GM18867 (cell line): ENCODE measurements around the gene NR1H2.
"Not testable (repeated sequence)": the region's sequence is repeated elsewhere in the genome, so short reads cannot be mapped to it uniquely, and the experiment has no call there.

Experiments
- ATAC-seq: cut with Tn5 transposase; IDR thresholded peaks from one replicate; pipeline ENCODE4 v1.9.1; 2021; ENCODE audit warnings: mild to moderate bottlenecking, moderate library complexity; ENCODE audit not compliant: unreplicated experiment

The NR1H2 gene

DNA sequence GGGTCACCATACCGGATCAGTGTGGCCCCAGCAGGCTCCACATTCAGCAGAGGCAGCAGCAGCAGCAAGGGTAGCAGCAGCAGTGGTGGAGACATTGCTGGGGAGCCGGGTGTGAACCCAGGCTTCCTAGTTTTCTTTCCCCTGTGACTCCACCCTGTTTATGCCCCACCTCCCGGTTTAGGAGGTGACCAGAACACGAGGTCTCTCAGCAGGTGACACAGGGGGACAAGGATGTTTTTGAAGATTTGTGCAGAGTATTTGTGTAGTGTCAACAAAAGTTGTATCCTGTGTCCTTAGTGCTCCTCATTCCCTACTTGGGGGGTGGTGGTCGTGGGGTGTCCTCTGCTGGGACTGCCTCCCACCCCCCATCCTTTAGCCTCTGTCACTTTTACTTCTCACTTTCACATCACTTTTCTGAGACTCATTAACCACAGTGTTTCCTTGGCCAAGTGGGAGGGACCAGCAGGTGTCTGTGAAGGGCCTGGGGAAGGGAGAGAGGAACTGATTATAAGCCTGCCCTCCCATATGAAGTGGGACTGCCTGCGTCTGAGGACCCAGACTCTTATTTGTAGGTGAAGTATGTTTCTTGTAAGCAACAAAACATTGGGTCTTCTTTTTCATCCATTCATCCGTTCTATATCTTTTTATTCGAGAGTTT is 31.5 kb upstream of the NR1H2 start:
- peak; percentile 46 for ATAC-seq

DNA sequence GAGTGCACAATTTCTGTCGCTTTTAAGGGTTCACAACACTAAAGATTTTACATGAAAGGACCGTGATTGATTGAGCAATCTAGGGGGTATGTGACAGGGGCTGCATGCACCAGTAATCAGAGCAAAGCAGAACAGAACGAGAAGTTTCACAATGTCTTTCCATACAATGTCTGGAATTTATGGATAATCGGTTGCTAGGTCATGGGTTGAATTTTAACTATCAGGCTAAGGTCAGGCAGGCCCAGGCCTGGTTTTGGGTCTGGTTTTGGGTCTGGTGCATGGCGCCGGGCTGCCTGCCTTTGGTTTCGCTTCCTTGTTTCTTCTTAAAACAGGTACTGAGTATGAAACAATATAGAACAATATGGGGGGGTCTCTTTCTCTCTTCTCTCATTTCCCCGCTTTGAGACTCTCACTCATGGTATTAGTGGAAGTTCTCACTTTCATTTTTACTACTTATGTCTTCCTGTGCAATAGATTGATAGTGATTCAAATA is 29.1 kb upstream of the NR1H2 start:
- ATAC-seq = peak; percentile 47

DNA sequence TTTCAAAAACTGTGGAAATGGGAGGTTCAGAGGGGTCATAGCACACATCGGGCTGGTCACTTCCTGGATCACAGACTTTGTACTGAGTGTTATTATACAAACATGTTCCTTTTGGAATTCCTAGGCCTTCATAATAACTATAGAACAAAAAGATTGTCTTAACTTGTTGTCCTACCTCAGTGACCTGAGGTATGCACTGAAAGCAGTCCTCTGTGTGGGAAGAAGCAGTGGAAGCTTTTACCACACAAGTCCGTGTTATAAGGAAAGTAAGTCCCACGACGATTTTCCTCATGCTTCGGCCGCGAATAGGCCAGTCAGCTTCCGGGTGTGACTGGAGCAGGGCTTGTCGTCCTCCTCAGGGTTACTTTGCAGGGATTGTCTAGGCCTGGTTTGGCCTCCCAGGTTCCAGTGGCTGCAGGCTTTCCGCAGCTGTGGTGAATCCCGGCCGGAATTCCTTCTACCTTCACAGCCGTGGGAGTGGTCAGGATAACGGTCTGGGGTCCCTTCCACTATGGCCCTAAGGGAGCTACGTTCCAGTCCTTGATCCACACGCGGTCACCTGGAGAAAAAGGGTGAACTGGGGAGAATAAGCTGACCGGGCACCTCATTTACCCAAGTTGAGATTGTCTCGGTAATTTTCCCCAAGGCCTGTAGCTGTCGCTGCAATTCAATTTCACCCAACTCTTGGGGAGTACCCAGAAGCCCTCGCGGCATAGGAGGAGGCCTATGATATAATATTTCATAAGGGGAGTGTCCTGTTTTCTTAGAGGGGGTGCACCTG is 26.8 kb upstream of the NR1H2 start:
- no peak for ATAC-seq

DNA sequence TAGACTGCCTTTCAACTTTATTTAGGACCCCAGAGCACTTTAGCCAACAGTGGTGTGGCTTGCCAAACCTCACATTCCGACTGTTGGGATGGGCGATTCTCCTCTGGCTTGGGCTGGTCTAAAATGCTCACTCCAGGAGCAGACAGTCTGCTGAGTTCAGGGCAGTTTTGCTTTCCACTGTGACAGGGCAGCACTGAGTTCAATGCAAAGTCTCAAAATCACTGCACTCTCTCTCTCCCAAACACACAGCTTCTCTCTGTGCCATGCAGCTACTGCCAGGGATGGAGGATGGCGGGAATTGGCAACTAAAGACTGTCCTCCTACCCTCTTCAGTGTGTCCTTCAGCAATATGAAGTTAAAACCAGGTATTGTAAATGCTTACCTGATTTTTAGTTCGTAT is 24.0 kb upstream of the NR1H2 start:
- no peak for ATAC-seq

DNA sequence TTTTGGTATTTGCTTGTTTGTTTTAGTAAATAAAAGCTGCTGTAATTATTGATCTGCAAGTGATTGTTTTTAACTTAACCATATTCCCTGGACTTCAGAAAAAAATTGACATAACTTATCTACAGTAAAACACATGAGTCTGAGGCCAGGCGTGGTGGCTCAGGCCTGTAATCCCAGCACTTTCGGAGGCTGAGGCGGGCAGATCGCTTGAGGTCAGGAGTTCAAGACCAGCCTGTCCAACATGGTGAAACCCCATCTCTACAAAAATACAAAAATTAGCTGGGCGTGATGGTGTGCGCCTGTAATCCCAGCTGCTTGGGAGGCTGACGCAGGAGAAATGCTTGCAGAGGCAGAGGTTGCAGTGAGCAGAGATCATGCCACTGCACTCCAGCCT is 22.8 kb upstream of the NR1H2 start:
- not testable (repeated sequence) for ATAC-seq

DNA sequence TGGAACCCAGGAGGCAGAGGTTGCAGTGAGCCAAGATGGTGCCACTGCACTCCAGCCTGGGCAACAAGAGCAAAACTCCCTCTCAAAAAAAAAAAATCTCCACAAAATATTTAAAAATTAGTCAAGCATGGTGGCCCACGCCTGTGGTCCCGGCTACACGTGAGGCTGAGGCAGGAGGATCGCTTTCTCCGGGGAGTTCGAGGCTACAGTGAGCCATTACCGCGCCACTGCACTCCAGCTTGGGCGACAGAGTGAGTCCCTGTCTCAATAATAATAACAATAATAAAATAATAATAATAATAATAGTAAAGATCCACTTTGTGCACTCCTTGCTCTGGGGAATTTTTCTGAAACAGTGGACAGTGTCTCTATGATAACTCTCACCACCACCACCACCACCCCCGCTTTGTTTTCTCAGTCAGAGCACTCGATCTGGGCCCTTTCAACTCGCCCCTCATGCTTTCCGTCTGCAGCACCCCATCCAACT is 19.5 kb upstream of the NR1H2 start:
- no peak for ATAC-seq

DNA sequence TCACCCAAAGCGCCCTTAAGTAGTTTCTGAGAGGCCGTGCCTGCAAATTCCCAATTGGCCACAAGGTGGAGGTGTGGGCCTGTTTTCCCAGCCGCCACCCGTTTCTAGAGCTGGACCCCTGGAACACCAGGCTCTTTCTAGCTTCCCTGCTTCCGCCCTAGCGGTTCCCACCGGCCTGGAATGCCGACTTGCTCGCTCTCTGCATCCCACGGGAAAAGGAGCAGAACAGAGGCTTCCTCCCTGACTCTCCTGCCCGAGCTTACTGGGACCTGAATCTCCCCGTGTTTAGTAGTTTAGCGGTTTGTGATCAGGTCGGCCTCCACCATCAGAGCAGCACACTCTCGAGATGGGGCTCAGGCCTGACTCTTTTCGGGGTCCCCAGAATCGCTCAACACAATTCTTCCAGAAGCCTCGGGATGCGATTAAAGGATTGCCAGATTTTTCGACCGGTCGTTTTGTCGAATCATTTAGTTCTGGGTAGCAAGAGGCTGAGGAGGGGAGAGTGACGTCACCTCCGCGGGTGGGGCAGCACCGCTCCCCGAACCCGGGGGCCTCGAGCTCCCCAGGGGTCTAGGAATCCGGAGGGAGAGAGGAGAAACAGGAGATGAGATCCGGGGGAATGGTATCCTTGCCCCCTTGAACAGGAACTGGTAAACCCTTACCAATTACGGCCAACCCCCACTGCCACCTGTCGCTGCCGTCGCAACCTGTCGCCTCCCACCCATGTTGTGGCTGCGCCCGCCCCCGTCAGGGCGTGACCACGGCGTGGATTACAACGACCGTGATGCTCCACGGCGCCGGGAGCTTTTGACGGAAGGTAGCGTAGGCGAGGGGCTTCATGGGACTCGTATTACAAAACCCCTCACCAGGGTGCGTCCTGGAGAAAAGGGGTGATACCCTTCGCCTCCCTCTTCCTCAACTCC is 18.8 kb upstream of the NR1H2 start:
- peak; percentile 52 for ATAC-seq

DNA sequence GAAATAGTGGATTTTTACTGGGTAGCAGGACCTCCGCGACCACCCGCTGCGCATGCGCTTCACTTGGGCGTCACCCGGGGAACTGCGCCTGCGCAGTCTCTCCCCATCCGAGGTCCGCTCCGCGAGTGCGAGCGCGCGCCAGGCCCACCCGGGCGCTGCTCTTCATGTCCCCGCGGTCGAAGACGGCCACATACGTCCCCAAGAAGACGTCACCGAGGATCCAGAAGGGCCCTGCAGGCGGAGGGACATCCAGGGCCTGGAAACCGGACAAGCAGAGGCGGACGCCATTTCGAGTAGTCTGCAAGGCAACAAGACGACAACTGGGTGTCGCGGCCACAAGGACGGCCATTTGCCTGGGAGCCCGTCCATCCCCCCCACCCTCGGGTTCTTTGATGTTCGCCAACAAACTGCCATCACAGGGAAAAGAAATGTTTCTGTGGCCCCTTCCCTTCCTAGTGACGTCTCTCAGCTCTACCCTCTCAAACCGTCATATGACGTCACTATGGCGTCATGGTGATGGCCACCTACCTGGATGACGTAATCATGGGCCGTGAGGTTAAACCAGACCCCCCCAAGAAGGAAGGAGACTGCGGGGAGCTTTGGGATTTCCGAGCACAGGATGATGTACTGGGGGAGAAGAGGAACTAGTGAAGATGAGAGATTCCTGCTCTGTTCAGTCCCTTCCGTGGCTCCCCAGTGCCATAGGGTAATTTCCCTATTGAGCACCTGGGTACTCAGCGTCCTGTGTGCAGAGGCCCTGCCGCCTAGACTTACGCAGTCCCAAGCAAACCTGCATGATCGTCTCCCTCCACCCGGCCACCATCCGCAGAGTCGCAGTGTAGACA is 17.6 kb upstream of the NR1H2 start:
- ATAC-seq = no peak

DNA sequence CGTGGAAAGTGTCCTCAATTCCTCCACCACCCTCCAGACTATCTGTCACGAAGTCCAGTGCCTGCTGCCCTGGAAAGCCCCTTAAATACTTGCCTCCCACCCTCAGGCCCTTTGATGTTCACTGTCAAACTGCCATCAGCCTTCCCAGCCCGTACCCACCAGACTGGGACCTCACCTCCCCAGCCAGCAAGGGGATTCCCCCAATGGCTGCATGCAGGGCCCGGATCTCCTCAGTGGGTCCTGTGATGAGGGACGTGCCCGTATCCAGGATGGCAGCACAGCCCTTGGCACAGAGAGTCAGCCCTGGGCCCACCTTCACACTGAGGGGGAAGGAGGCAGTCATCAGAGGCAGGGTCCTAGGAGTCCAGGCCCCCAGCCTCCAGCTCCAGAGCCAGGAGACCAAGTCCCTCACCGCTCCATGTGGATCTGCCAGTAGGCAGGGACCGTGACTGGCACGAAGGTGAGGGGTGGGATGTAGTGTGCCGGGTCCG is 16.9 kb upstream of the NR1H2 start:
- no peak for ATAC-seq

DNA sequence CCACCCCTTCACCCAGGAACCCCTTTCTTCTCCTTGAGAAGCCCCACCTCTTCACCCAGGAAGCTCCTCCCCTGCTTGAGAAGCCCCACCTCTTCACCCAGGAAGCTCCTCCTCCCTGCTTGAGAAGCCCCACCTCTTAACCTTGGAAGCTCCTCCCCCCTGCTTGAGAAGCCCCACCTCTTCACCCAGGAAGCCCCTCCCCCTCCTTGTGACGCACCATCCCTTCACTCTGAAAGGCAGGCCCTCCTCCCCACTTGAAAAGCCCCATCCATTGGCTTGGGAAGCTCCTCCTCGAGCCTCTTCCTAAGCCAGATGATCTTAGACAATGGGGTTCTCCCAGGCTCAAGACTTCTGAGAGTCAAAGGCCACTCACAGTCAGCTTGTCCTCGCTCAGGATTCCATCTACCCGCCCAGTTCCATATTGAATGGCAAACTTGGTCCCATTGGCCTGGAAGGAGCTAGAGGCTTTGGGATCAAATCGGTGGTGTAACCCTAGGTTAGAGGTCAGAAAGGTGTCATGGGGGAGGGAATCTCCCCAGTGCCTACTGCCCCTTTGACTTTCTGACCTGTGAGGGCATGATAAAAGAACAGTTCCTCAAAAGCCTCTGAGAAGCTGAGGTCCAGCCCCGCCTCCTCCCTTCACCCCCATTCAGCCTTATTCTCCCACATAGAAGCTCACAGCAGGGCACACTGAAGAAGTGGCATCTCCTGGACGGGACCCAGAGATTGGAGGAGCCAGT is 14.8 kb upstream of the NR1H2 start:
- ATAC-seq = no peak

DNA sequence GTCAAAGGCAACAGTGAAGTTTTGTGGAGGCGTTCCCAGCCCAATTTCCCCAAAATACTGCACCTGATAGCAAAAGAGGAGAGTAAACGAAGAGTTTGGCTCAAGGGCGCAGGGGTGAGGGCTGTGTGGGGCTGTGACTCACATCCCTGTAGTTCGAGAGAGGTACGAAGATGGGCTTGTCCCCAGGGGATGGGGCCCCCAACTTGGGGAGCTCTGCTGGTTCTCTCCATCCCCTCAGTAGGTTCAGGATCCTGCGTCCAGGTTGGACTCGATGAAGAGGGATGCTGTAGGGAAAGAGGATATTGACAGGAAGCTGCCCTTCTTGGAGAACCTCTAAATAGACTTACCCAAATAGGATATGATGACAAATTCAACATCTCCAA is 14.2 kb upstream of the NR1H2 start:
- no peak for ATAC-seq

DNA sequence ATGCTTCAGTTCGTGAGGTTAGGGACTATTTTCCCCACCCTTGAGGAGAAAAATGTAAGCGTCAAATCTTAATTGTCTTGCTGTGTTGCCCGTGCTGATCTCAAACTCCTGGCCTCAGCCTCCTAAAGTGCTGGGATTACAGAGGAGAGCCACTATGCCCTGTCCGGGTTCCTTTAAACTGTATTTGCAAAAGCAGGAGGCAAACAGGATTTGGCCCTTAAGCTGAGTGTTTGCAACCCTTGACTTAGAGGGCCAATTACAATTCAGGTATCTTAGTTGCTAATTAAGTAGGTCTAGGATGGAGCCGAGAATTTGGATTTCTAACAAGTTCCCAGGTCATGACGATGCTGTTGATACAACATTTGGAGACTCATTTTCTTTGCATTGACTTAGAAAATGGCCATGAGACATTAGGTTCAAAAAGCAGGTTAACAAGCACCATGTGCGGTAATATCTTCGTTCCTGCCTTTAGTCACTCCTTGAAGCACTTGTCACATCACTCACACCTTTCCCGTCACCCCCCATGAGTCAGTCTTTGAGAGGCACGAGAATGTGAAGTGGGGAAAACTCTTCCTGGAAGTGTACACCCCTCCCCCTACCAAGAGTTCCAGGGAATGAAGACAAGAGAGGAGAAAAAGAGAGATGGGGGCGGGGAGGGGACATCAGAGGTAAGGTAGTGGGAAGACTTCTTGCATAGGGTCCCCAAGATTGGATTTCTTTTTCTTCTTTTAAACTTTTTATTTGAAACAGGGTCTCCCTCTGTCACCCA is 13.4 kb upstream of the NR1H2 start:
- ATAC-seq = no peak

DNA sequence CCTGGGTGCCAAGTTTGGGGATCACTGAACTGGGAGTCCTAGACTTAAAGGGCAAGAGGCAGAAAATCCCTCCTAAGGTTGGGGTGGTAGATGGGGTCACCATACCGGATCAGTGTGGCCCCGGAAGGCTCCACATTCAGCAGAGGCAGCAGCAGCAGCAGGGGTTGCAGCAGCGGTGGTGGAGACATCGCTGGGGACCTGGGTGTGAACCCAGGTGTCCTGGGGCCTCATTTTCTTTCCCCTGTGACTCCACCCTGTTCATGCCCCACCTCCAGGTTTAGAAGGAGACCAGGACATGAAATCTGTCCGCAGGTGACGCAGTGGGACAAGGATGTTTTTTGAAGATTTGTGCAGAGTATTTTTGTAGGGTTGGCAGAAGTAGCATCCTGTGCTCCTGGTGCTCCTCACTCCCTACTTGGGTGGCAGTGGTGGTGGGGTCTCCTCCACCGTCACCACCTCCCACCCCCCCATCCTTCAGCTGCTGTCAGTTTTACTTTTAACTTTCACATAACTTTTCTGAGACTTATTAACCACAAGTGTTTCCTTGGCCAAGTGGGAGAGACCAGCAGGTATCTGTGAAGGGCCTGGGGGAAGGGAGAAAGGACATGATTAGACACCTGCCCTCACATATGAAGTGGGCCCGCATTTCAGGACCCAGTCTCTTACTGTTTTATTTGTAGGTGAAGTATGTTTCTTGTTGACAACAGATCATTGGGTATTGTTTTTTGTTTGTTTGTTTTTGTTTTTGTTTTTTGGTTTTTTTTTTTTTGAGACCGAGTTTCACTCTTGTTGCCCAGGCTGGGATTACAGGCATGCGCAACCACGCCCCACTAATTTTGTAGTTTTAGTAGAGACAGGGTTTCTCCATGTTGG is 10.6 kb upstream of the NR1H2 start, which contains the start of gene NAPSA:
NAPSA (minus strand) TSS at position 206 of the 873 bp plus-strand sequence; CDS start at position 188, 18 bp downstream.
- no peak for ATAC-seq

DNA sequence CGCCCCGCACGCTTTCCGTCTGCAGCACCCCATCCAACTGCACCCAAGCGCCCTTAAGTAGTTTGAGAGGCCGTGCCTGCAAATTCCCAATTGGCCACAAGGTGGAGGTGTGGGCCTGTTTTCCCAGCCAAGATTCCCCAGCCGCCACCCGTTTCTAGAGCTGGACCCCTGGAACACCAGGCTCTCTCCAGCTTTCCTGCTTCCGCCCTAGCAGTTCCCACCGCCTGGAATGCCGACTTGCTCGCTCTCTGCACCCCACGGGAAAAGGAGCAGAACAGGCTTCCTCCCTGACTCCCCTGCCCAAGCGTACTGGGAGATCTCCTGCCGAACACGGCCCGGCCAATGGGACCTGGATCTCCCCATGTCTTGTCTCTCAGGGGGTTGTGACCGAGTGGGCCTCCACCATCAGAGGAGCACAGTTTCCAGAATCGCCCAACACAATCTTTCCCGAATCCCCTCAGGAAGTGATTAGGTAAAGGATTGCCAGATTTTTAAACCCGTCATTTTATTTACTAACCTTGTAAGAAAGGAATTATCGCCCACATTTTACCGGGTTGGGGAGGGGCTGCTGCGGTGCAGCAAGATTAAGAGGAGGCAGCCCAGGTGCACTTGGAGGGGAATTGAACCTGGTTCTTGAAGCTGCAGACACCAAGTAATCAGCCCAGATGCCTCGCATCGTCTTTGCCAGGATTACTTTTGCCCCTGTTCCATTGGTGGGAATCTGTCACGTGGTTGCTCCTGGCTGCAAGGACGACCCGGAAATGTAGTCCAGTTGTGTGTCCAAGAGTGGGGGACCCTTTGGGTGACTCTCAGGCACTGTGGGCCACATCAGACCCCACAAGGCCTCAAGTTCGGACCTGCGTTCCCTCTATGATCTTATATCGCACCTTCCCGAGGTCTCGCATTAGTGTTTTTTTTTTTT is 7.3 kb upstream of the NR1H2 start:
- no peak for ATAC-seq

DNA sequence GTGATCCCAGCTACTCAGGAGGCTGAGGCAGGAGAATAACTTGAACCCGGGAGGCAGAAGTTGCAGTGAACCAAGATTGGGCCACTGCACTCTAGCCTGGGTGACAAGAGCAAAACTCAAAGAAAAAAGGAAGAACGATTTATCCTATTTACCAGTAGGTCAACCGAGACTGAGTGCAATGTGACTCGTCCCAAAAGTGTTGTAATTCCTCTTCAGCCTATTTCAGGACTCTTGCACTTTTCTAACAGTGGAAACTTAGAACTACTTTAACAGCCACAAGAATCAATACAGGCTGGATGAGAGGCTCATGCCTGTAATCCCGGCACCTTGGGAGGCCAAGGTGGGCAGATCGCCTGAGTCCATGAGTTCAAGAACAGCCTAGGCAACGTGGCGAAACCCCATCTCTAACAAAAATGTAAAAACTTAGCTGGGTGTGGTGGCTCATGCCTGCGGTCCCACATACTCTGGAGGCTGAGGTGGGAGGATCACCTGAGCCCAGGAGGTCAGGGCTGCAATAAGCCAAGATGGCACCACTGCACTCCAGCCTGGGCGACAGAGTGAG is 4.3 kb upstream of the NR1H2 start:
- ATAC-seq = no peak

DNA sequence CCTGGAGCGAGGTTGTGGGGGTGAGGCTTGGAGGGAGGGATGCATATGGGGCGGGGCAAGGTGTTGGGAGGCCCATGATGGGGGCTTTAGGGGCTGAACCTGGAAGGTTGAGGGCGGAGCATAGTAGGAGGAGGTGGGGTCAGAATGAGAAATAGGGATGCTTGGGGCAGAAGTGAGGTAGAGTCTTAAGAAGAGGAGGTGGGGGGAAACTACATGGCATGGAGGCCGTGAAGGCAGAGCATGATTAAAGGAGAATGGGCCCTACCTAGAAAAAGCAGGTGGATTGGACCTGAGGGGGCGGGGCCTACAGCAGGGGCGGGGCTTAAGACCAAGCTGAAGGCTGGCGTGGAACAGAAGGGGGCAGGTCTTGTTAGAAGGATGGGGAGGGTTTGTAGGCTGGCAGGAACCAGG is 799 bp downstream of the NR1H2 start:
- ATAC-seq = peak; percentile 11
